ENCODE results near the gene A4GALT.
"Not testable (repeated sequence)": the region's sequence is repeated elsewhere in the genome, so short reads cannot be mapped to it uniquely, and the experiment has no call there.

A4GALT gene

DNA sequence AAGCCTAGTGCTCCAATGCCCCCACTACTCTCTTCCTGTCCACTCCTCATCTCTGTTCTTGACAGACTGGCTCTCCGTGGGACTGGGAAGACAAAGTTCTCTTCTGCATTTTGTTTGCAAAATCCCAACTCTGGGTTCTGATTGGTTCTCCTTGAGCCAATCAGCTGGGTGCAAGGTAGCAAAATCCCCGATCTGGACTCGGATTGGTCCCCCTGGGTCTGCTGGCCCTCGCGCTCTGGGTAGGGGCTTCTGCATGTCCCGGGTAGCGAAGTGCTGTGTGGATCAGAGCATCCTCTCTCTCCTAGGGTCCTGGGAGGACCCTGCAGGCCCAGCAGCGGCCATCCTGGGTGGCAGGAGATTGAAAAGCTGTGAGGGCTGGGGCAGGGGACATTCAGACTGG, 22.3 kb upstream of the A4GALT start:
- DNase-seq (ENCODE audit: low read depth), result no peak

DNA sequence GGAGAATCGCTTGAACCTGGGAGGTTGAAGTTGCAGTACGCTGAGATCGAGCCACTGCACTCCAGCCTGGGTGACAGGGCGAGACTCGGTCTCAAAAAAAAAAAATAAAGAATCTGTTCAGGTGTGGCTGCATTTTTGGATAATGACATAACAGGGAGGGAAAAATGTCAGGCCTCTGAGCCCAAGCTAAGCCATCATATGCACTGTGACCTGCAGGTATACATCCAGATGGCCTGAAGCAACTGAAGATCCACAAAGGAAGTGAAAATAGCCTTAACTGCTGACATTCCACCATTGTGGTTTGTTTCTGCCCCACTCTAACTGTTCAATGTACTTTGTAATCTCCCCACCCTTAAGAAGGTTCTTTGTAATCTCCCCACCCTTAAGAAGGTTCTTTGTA, 19.6 kb upstream of the A4GALT start:
- DNase-seq (ENCODE audit: low read depth), result not testable (repeated sequence)

DNA sequence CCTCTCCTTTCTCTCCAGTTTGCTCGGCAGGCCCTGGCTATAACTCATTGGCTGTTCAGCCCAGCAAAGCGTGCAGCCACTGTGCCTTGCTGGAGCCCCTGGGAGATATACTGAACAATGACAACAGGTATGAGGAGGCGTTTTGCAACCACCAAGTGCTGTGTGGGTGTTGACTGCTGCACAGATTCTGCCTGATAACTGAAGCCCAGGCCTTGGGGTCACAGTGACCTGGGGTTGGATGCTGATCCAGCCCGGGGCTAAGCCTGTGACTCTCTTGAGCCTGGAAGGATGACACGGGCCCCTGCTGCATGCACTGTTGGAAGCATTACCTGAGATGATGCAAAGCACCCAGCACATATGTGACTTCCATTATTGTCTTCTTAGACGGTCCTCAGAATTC, 13.7 kb upstream of the A4GALT start:
- DNase-seq (ENCODE audit: low read depth), result no peak

DNA sequence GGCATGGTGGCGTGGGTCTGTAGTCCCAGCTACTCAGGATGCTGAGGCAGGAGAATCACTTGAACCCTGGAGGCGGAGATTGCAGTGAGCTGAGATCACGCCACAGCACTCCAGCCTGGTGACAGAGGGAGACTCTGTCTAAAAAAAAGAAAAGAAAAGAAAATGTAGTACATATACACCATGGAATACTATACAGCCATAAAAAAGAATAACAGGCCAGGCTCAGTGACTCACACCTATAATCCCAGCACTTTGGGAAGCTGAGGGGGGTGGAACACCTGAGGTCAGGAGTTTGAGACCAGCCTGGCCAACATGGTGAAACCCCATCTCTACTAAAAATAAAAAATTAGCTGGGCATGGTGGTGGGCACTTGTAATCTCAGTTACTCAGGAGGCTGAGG, 12.7 kb upstream of the A4GALT start:
- not testable (repeated sequence) for DNase-seq (ENCODE audit: low read depth)

DNA sequence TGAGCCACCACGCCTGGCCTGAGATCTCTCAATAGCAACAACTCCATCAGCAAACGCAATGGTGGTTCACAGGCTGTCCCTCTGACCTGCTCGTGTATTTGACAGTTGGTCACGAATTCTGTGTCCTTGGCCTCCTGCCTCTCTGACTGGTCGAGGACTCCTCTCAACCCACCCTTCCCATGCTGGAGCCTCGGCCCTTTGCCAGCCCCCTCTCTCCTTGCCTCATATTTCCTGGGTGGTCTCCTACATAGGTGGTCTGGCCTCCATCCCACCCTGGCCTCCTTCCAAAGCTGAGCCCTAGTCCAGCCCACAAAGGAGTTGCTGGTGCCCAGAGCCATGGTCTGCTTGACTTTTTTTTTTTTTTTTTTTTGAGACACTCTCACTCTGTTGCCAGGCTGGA, 11.4 kb upstream of the A4GALT start:
- no peak for DNase-seq (ENCODE audit: low read depth)

DNA sequence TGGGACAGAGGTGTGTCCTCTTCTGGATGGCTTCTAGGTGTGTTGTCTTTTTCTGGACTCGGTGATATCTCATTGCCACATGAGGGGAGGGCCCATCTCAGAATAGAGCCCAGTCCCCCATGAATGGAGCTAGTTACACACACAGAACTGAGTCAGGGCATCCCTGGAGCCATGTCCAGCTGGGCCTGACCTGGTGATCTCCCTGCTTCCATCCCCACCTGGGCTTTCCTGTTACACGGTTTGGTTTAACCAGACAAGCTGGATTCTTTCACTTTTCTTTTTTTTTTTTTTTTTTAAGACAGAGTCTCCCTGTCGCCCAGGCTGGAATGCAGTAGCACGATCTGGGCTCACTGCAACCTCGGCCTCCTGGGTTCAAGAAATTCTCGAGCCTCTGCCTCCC, 6.1 kb upstream of the A4GALT start:
- no peak for DNase-seq (ENCODE audit: low read depth)

DNA sequence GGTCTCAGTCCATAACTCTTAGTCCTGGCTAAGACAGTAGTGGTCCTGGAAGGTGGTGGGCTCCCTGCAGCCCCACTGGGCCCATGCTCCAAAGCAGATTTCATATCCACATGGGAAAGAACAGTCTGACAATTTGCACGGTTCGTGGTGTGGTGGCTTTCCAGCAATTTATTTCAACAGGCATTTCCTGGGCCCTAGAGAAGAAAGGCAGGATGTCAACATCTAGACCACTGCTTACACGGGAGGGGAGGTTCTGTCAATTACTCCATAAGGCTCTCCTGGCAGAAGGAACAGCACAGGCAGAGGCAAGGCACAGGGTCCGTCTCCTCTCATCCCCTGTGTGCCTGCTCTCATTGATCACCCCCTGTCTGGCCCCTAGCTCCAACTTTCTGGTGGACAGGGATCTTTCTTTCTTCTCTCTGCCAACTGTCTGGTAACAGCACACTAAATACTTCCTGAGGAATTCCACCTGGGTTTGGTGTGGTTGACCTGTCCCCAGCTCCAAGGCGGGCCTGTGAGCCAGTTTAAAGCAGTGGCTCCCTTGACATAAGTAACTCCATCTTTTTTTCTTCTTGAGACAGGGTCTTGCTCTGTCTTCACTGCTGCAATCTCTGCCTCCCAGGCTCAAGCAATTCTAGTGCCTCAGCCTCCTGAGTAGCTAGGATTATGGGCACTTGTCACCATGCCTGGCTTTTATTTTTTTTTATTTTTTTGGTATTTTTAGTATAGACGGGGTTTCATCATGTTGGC, 5.1 kb upstream of the A4GALT start:
- DNase-seq (ENCODE audit: low read depth), result no peak

DNA sequence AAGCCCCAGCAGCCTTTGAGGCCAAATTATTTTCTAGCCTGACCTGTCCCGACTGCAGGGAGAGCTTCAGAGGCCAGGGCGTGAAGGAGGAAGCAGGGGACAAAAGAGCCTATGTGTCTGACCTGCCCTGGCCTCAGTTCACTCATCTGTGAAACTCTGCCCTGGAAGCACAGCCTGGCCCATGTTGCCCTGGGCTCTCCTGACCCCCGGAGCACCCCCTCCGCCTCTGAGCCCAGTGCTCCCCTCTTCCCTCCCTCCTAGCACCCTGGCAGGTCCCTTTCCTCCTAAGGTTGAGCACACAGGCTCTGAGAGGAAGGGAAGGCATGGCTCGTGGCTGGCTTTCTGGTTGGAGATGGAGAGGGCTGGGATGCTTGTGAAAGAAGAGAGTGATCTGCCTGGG, 3.4 kb upstream of the A4GALT start:
- no peak for DNase-seq (ENCODE audit: low read depth)

DNA sequence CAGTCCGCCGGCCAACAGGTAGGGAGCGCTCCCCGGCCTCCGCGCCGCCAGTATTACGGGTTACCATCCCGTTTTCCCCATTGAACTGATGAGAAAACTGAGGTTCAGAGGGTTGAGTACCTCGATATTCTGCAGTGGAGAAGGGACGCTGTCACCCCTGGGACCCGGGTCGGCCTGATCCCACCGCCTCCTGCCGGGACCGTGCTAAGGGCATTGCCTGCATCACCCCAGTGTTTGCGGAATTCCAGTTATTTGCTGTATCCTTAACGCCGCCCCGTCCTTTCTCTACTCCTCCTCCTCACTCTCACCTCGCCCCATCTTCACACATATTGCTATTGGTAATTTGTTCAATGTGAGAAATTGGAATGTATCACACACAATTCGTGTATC, 370 bp upstream of the A4GALT start:
- no peak for DNase-seq (ENCODE audit: low read depth)

DNA sequence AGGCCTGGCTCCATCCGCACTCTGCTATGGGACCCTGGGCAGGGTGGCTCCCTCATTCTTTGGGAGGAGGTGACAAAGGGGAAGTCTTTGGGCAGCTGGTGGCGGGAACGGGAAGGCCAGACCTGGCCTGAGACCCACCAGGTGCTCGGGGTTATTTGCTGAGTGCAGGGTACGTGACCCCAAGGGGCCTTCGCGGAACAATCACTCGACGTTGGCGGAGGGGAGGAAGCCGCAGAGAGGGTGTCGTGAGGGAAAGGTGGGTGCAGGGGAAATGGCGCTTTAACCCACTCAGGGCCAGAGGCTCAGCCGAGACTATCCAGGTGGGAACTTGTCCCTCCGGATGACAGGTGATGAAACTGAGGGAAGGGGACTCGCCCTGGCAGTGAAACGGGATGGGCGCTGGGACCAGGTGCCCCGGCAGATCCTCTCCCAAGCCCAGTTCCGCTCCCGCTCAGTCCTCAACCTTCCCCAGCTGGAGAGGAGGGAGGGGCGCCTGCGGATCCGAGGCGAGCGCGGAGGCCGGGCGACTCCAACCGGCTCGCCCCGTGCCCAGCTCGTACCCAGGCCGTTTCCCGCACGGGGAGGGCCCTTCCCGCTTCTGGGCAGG, 911 bp downstream of the A4GALT start:
- no peak for DNase-seq (ENCODE audit: low read depth)

DNA sequence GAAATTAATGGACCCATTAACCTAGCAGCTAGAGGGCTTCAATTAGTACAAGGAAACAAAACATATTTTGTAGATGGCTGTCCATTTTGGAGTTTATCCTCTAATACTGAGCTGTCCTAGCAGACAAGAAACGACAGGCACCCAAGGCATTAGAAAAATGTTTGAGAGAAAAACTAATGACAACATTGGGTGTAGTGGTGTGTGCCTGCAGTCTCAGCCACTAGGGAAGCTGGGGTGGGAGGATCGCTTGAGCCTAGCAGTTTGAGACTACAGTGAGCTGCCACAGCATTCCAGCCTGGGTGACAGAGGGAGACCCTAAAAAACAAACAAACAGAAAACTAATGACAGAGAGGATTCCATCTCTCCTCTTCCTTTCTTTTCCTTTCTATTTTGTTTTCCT, 1.5 kb downstream of the A4GALT start:
- no peak for DNase-seq (ENCODE audit: low read depth)

DNA sequence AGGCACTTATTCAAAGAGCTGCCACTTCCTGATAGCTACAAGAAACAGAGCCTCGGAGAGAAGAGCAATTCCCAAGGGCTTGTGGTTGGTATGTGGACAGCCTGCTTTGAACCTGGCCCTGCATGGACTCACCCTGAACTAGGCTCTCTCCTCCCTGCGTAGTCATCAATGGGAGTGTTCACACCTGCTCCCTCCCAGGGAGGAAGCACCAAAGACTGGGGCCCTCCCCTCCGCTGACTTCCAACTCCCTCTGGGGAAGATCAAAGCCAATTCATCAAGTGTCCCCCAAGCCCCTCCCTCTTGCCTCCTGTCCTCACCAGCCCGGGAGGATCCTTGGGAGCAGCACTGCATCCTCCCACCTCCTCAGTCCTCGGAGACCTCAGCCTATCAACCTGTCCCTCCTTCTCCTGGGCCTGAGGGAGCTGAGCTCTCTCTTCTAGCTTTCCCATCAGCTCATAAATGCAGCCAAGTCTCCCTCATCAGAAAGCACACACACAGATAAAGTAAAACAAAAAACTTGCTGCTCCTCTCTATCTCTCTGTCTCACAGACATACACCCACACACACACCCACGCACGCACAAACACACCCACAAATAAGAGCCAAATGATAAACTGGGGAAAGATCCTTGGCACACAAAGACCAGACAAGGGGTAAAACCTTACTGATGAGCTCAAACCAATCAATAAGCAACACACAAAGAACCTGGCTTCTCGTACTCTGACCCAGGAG, 3.3 kb downstream of the A4GALT start:
- no peak for DNase-seq (ENCODE audit: low read depth)

DNA sequence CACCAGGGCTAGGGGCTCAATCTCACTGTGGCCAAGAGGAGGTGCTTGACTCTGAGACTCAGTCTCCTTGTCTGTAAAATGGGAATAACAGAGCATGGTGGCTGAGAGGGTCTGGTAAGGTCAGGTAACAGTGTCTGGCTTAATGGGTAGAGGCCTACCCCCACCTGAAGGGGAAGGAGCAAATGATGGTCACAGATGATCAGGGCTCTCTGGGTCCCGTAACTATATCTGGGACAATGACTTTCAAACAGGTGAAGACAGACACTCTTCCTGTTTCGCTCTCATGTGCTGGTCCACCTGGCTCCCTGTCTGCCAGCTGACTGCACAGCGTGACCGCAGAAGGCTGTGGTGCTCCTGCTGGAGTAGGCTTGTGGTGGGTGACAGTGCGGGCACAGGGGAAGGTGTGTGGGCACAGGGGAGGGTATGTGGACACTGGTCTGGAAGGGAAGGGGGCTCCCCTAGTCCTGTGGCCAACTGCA, 4.0 kb downstream of the A4GALT start:
- no peak for DNase-seq (ENCODE audit: low read depth)

DNA sequence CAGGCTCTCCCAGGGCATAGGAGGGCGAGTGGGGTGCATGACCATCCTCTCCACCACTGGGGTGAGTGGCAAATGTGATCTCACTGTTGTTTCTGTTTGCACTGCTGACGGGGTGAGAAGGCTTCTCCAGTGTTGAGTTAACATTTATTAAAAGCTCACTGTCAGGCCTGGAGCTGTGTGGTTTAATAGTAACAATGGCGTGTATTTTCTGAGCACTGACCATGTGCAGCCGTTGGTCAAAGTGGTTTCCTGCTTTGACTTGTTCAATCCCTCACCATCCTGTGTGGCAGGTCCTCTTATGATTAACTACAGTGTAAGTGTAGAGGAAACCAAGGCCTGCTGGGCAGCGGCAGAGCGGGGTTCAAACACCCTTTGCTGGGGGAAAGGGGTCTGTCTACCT, 4.4 kb downstream of the A4GALT start:
- no peak for DNase-seq (ENCODE audit: low read depth)

DNA sequence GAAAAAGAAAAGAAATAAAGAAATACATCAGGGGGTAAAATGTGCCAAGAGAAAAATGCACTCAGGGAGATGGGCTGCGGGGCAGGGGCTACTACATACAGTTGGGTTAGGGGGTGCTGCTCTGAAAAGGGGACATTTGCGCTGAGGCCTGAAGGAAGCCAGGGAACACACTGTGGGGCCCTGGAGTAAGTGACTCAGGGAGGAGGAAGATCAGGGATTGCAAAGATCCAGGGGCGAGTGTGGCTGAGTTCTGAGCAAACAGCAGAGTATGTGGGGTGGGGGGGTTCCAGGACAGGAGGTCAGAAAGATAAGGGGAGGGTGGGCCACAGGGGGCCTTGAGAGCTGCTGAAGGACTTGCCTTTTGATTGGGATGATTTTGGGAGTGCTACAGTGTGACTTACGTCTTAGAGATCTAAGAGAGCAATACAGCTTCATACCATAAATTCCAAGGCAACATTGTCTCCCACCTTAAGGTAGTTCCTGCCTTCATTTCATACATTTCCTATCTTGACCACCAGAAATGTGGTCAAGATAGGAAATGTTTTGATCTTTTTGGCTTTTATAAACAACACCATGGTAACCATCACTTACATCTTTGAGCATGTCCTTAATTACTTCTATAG, 5.8 kb downstream of the A4GALT start:
- DNase-seq (ENCODE audit: low read depth), result no peak

DNA sequence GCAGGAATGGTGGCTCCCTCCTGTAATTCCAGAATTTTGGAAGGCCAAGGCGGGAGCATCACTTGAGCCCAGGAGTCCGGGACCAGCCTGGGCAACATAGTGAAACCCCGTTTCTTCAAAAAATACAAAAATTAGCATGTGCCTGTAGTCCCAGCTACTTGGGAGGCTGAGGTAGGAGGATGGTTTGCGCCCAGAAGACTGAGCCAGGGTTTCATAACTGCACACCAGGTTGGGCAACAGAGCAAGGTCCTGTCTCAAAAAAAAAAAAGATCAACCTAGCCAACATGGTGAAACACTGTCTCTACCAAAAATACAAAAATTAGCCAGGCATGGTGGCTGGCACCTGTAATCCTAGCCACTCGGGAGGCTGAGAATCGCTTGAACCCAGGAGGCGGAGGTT, 6.4 kb downstream of the A4GALT start:
- no peak for DNase-seq (ENCODE audit: low read depth)

DNA sequence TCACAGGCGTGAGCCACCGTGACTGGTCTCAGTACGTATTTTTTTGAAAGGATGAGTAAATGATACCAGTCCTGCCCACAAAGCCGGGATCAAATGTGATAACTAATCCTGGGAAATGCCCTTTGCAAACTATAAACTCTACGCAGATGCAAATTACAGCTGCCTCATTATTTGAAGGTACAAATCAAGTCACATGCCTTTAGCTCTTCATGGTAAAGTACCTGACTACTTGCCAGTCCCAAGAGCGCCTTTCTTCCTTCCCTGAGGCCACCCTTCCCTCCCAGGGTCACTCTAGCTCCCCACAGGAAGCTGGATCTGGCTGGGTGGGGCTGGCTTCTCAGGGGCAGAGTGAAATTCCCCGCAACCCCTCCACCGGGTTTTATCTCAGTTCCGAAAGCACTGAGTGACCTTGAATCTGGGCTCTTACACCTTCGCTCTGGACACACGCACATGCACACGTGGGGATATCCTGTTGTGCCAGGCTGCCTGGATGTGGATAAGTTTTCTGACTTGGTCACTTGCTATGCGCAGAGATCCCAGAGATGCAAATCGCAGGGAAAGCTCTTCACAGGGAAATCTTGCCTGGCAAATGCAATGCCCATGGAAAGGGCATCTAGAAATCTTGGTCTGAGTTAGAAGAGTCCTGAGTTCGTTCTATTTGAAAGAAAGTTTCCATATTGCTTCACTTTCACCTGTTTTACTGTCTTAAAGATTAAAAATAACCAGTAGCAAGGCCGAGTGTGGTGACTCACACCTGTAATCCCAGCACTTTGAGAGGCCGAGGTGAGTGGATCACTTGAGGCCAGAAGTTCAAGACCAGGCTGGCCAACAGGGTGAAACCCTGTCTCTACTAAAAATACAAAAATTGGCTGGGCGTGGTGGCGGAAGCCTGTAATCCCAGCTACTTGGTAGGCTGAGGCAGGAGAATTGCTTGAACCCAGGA, 8.5 kb downstream of the A4GALT start:
- no peak for DNase-seq (ENCODE audit: low read depth)

DNA sequence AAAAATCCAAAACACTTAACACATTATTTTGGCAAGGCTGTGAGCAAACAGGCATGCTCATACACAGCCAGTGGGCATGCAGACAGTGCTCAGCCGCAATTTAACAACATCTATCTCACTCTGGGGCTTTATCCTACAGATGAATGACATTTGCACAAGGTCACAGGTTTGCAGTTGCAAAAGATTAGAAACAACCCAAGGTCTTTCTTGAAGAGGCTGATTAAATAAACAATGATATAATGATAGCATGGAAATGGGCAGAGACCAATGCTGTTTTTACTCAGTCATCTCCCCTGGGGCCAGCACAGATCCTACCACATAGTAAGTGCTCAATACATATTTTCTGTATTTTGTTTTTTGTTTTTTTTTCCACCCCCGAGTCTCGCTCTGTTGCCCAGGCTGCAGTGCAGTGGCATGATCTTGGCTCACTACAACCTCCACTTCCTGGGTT, 9.4 kb downstream of the A4GALT start:
- no peak for DNase-seq (ENCODE audit: low read depth)

DNA sequence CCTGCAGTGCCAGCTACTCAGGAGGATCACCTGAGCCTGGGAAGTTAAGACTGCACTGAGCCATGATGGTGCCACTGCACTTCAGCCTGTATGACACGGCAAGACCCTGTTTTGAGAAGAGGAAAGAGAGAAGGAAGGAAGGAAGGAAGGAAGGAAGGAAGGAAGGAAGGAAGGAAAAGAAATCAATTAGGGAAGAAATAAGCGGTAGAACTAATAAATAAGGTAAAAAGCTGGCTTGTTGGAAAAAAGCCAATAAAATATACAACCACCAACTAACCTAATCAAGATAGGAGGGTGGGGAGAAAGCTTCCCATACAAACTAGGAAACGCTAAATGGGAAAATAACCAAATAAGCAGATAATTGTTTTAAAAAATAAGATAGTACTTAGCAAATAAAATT, 12.3 kb downstream of the A4GALT start:
- DNase-seq (ENCODE audit: low read depth), result no peak

DNA sequence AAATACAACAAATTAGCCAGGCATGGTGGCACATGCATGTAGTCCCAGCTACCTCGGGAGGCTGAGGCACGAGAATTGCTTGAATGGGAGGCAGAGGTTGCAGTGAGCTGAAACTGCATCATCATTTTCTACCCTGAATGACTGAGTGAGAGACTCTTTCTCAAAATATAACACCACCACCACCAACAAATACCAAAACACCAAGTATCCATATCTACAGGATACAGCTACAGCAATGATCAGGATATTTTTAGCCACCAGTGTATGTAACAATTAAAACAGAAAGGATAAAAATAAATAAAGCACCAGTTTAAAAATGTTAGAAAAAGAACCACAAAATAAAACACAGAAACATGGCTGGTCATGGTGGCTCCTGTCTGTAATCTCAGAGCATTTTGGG, 13.2 kb downstream of the A4GALT start:
- DNase-seq (ENCODE audit: low read depth), result no peak

DNA sequence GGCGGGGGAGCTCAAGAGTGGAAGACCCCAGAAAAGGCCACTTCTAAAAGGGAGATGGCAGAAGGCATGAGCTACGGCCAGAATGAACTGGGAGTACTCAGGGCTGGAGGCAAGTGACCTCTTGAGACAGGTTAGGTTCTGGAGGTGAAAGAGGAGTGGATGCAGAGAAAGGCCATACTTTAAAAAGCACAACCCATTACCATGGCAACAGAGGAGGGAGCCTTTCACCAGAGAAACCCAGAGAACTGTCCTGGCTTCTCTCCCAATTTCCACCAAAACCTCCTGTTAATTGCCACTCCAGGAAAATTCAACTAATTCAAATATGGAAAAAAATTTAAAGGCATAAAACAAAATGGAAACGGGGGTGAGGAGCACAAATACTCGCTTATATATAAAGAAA, 15.8 kb downstream of the A4GALT start:
- DNase-seq (ENCODE audit: low read depth), result no peak

DNA sequence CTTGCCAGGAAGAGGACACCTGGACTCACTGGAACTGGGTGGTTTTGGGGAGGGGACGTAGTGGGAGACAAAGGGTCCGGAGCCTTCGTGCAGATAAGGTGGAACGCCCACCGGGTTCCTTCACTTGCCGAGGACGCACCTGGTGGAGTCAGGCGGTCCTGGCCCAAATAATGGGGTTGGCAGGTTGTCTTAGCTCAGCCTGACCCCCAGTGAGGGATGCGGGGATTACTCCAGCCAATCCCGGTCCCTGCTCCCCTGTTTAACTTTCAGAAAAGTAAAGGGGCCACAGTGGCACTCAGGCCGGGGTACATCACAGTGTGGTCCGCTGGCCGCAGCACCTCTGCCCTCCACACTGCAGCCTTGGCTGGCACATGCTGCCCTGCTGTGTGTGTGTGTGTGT, 18.0 kb downstream of the A4GALT start:
- DNase-seq (ENCODE audit: low read depth), result no peak
